CD4-positive, alpha-beta T cell treated with Interferon gamma for 1 hour (primary cell): Measurements from ENCODE around the gene PARP11.

ENCODE experiments used
- DNase-seq: peaks from one replicate; pipeline ENCODE4 v3.0.0-alpha.2; 2020

PARP11 gene, protein sequence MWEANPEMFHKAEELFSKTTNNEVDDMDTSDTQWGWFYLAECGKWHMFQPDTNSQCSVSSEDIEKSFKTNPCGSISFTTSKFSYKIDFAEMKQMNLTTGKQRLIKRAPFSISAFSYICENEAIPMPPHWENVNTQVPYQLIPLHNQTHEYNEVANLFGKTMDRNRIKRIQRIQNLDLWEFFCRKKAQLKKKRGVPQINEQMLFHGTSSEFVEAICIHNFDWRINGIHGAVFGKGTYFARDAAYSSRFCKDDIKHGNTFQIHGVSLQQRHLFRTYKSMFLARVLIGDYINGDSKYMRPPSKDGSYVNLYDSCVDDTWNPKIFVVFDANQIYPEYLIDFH

GRCh38 chr12:3872800-3873636, at the start of gene PARP11:
Gene PARP11 (minus strand): TSS chr12:3873399. CDS start chr12:3873229, 170 bp downstream.
- peak; percentile 97 for DNase-seq

DNA sequence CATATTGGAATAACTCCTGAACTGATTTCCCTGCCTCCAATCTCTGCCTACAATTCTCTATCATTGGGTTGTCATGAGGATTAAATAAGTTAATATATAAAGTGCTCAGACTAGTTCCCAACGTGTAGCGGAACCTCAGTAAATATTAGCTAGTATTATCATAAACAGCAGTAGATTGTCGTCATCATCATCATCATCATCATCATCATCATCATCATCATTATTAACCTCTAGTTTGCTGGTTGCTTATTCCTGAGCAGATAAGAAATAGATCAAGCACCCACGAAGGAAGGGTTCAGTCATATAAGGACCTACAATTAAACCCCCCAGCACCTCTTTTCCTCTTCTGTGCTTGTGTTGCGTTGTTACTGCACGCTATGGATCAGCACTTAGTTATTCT, 48.8 kb upstream of the PARP11 start:
- no peak for DNase-seq

- no peak for DNase-seq
These were observed 48.3 kb upstream of the PARP11 start for GRCh38 chr12:3921526-3921925.

DNA sequence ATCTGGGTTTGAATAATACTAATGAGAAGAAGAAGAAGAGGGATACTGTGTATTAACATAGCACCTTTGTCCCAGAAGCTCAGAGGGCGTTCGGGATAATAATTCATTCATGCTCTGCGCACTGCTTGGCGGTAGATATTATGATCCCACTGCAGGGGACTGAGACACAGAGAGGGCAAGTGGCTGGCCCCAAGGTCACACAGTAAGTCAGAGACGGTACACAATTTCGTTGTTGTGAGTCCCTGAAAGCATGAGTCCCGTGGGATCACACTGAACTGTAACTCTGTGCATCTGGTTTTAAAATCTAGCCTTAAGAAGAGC, 47.9 kb upstream of the PARP11 start:
- DNase-seq = no peak

DNA sequence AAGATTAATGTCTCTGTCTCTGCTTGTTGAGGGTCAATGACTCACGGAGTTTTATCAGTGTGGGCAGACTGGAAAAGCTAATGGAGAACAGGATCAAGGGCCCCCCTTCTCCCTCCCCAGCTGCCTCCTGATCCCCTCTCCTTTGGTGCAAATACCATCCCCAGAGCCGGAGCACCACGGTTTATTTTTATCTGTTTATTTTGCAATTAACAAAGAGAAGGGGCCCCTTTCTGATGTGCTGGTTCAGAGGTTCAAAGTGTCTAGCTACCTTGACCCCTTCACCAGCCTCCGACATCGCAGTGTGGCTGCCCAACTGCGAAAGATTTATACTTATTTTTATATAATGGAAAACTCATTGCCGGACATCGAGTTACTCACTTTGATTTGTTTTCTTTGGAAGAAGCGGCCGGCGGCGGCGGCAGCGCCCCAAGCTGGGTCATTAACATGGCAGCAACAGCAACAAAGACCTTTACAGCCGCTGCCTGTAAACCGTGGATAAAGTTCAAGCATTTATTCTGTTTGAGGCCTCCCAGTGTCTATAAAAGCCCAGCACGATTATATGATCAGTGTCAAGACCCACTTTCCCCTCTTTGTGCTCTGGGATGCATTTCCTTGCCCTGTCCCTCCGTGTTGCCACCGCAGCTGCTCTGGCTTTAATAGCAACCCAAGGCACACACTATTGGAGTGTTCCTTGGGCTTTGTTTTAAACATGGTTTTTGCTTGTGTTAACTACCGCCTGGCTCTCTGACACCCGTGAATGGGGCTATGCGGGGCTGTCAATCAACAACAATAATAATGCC, 47.4 kb upstream of the PARP11 start:
- DNase-seq = no peak

DNA sequence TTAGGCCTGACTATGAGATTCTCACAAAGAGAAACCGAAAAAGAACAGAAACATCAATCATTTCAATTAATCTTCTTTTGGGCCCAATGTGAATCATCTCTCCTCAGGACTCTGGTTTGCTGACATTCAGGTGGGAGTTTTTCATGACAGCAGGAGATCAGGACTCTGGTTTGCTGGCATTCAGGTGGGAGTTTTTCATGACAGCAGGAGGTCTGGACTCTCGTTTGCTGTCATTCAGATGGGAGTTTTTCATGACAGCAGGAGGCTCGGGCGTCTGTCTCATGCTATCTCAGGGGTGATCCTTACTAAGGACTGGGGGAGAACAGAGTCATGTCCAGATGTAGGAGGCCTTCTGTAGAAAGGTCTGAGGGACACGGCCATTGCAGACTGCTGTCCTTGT, 40.1 kb upstream of the PARP11 start:
- DNase-seq = no peak

GRCh38 chr12:3912863-3913262, 39.7 kb upstream of the PARP11 start:
- no peak for DNase-seq

GRCh38 chr12:3911409-3911808, 38.2 kb upstream of the PARP11 start:
- no peak for DNase-seq

GRCh38 chr12:3905664-3906063, 32.5 kb upstream of the PARP11 start:
- DNase-seq = no peak

DNA sequence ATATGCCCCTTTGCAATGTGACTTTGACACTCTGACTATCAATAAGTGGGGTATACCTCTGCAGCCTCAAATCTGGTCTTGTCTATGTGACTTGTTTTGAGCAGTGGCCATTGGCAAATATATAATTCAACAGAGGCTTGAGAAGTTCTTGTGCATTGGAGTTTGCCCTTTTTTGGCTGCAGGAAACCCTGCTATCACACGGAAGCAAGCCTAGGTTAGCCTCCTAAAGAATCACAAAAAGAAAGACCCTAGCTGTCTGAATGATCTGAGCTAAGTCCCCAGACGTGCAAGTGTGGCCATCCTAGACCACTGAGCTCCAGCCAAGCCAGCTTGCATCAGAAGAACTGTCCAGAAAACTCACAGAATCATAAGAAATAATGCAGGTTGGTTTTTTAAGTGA, 31.8 kb upstream of the PARP11 start:
- no peak for DNase-seq

DNA sequence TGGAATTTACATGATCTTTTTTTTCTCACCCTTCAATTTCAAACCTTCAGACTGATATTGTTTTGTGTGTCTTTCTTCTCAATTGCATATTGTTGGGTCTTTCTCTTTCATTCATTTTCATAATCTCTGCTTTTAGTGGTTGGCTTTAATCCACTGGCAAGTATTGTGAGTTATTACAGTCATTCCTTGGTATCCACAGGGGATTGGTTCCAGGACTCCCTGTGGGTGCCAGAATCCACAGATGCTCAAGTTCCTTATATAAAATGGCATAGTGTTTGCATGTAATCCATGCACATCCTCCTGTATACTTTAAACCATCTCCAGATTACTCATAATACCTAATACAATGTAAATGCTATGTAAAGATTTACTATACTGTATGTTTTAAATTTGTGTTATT, 29.7 kb upstream of the PARP11 start:
- no peak for DNase-seq

DNA sequence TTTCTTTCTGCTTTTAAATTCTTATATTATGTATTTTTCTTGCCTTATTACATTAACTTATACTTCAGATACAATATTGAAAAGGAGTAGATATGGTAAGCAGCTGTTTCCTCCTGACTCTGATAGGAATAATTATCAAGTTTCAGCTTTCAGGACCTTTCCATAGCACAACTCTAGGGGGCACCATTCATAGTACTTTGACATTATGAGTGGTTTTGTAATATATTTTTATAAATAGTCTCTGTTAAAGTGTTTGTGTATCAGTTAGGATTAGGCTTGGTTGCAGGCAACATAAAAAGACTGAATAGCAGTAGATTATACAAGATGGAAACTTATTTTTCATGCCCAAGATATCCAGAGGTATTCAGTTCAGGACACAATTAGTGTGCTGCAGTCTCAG, 27.9 kb upstream of the PARP11 start:
- no peak for DNase-seq

GRCh38 chr12:3898756-3899155, 25.6 kb upstream of the PARP11 start:
- no peak for DNase-seq

DNA sequence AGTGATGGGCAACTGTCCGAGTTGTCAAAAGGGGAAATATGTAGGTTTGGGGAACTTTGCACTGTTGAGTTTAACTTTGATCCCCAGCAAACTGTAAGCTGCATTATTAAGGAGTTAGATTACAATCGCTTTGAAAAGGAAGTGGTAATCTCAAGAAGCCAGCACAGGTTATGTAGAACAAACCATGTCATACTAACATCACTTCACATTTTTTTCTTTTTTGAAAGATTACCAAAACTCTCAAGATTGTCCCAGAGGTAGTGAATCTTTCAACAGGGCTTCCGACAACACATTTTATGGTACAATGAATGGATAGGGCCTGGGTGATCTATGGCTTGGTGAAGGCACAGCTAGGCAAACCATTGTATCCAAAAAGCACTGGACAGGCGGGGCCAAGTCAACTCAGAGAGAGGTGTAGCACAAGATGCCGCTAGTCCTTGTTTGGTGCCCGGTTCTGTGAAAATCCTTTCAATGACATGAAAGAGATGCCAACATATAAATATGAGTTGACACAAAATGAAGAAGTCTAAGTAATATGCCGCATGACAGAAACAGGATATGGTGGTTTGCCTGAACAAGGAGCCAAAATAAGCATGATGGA, 24.3 kb upstream of the PARP11 start:
- DNase-seq = peak; percentile 4

- no peak for DNase-seq
These were observed 23.7 kb upstream of the PARP11 start for GRCh38 chr12:3896801-3897351.

DNA sequence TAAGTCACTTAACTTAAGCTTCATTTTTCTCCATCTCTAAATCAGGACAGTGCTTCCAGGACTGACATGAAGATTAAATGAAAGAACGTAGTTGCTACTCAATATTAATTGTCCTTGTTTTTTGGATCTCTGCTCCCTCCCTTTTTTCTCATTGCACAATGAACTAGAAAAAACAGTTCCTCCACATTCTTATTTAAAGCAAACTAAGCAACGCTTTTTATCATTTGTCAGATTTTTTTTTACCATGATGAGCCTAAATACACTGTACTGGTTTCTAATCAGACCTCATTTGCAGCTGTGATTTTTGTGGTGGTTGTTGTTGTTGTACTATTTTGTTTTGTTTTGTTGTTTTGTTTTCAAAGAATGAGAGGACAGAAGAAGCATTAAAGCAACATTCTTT, 23.2 kb upstream of the PARP11 start:
- no peak for DNase-seq

DNA sequence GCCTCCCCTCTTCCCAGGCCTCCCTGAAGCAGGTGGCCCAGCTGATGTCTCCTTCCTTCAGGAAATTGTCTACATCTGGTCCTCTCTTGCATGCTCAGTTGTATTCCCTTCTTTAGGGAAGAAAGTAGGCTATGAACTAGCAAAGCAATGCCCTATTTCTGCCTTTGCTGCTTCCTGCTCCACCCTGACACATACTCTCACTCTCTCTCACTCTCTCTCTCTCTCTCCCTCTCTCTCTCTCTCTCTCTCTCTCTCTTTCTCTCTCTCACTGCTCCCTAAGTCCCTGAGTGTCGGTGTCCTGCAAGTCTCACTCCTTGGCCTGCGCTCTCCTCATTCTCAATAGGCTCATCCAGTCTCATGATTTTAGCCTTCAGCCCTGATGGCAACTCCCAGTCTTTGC, 19.4 kb upstream of the PARP11 start:
- no peak for DNase-seq

GRCh38 chr12:3891201-3891600, 18.0 kb upstream of the PARP11 start:
- no peak for DNase-seq

DNA sequence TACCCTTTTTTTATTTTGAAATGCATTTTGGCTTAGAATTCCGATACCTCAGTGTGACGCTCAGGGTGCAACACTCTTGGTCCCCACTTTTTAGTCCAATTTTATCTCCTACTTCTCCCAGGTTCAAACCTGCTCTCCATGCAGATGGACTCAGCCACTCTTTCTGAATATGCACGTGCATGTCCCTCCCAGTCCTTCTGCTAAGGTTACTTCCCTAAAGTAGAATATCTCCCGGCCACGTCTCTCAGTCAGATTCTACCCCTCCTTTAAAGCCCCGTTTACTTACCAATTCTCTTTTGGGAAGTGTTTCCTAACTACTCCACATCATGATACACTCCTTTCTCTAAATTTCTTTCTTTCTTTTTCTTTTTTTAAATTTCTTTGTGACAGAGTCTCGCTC, 15.5 kb upstream of the PARP11 start:
- no peak for DNase-seq

- peak; percentile 13 for DNase-seq
These were observed 12.3 kb upstream of the PARP11 start for GRCh38 chr12:3885277-3886094.

GRCh38 chr12:3884671-3885070, 11.5 kb upstream of the PARP11 start:
- DNase-seq = no peak
